ENCODE measurements around the gene KCNMA1. TPM values are rescaled to one million over a fixed set of nuclear protein-coding genes. Genes with fewer than 3 reads are reported as not detected.

The KCNMA1 gene
- total RNA-seq, 1 experiment from 2014 or later = 143 TPM

DNA sequence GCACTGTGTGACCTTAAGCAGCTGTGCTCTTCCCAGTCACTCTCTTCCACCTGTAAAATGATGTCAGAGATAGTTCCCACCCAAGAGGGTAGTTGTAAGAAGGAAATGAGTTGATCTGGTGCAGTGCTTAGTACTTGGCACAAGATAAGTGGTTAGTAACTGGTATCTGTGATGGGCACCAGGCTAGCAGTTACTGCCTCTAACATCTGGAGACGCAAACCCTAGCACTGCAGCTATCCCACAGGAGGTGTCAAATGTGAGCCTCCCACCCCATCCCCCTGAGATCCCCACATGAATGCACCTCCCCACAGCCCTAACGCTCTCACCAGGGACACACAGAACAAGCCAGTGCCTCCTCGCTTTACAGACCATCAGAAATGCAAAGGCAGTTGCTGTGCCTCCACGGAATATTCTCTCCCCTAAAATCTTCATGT is 72.0 kb downstream of the KCNMA1 start:
- no TSS peak for BruUV-seq (replicated peaks)
- CTCF ChIA-PET = no interaction called here
- ATAC-seq (no peak), DNase-seq (no peak)
- Histone ChIP-seq H3K4me1 (ENCODE audit: insufficient read depth, low read length) (peaks cover 13% of the 10 kb centered on the region; the same call in 1 of the 2 replicates), H3F3A (ENCODE audit: low read length, unreplicated experiment) (no peaks in the 10 kb centered on the region), H3K79me2 (ENCODE audit: low read length) (peaks cover 23% of the 10 kb centered on the region), H3K27ac (ENCODE audit: low read length) (no peak overlapping the region), H3K9me3 (ENCODE audit: low read length) (no peaks in the 10 kb centered on the region), H3K4me3 (ENCODE audit: low read length) (no peak overlapping the region), H3K9ac (ENCODE audit: low read length) (no peak overlapping the region), H3K36me3 (ENCODE audit: low read depth, low read length) (no peaks in the 10 kb centered on the region), H3K27me3 (ENCODE audit: low read length) (no peaks in the 10 kb centered on the region), H3K9me2 (replicated peaks; ENCODE audit: low read length) (no peaks in the 10 kb centered on the region), H3K4me2 (ENCODE audit: low read length) (no peak overlapping the region), H4K20me1 (ENCODE audit: low read length) (0 out of 2 replicates have a peak, but pooled peaks cover 4% of the 10 kb centered on the region), H2AFZ (ENCODE audit: low read length) (no peak overlapping the region)
- intact Hi-C loops (cut with micrococcal nuclease) = no loop called here
- TF ChIP-seq EZH2 (IDR thresholded peaks at IDR 0.05; ENCODE audit: low read length, unreplicated experiment) (no peak), EZH2phosphoT487 (IDR thresholded peaks at IDR 0.05; ENCODE audit: borderline replicate concordance, low read length) (no peak)
- TF ChIP-seq, protein P1, sequence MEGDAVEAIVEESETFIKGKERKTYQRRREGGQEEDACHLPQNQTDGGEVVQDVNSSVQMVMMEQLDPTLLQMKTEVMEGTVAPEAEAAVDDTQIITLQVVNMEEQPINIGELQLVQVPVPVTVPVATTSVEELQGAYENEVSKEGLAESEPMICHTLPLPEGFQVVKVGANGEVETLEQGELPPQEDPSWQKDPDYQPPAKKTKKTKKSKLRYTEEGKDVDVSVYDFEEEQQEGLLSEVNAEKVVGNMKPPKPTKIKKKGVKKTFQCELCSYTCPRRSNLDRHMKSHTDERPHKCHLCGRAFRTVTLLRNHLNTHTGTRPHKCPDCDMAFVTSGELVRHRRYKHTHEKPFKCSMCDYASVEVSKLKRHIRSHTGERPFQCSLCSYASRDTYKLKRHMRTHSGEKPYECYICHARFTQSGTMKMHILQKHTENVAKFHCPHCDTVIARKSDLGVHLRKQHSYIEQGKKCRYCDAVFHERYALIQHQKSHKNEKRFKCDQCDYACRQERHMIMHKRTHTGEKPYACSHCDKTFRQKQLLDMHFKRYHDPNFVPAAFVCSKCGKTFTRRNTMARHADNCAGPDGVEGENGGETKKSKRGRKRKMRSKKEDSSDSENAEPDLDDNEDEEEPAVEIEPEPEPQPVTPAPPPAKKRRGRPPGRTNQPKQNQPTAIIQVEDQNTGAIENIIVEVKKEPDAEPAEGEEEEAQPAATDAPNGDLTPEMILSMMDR (conservative IDR thresholded peaks at IDR 0.05; ENCODE audit: low read depth, low read length) = no peak
- POLR2A ChIA-PET (ENCODE audit: unreplicated experiment) = no interaction called here

DNA sequence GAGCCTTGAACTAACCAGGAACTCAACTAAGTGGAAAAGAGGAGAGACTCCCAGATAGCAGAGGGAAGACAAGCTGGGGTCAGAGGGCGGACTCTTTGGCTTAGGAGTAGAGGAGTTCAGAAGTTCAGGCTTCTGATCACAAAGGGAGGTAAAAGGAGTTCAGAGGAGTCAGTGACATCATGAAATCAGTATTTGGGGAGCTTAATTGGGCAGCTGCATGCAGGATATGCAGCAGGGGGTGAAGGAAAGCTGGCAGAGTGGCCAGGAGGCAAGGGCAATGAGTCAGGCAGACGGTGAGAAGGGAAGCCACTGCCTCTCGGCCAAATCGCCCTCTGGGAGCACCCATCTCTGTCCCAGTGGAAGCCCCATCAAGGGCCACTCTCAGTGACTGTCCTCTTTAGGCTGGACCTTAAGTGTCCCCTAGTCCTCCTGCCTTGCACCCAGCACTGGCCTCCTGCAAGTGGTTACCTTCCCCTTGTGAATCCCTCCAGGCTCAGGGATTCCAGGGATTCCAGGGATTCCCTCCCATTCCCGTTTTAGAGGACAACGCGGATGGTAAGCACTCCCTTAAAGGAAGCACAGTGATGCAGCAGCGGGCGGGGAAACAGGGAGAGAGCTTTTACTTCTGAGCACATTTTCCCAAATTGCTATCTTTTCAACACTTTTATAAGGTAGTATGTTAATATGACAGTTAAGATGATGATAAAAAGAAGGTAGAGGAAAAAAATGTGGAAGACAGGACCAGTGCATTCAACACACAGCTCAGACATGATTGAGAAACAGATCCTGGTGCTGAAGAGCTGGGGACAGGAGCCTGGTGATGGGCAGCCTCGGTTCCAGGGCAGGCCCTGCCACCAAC is 72.6 kb downstream of the KCNMA1 start:
- peaks cover 13% of the 10 kb centered on the region; the same call in 1 of the 2 replicates for H3K4me1 ChIP-seq (ENCODE audit: insufficient read depth, low read length)
- H4K20me1 ChIP-seq (ENCODE audit: low read length) = 0 out of 2 replicates have a peak, but pooled peaks cover 4% of the 10 kb centered on the region
- ATAC-seq (peak; percentile 39), DNase-seq (peak; percentile 41)
- intact Hi-C loops (cut with micrococcal nuclease) = no loop called here
- no peak overlapping the region for H3K27ac ChIP-seq (ENCODE audit: low read length)
- H3K79me2 ChIP-seq (ENCODE audit: low read length) = peaks cover 23% of the 10 kb centered on the region
- ChIA-PET POLR2A (ENCODE audit: unreplicated experiment) (interaction anchor here (0.6 kb wide), 1 partner anchor 10 kb away, joined by 3 read pairs; no protein-coding TSS in a partner anchor), CTCF (no interaction called here)
- no peaks in the 10 kb centered on the region for H3K9me3 ChIP-seq (ENCODE audit: low read length)
- no peaks in the 10 kb centered on the region for H3K9me2 ChIP-seq (replicated peaks; ENCODE audit: low read length)
- H3F3A ChIP-seq (ENCODE audit: low read length, unreplicated experiment) = no peaks in the 10 kb centered on the region
- no peaks in the 10 kb centered on the region for H3K27me3 ChIP-seq (ENCODE audit: low read length)
- no peaks in the 10 kb centered on the region for H3K36me3 ChIP-seq (ENCODE audit: low read depth, low read length)
- BruUV-seq (replicated peaks) = no TSS peak
- no peak overlapping the region for H3K4me2 ChIP-seq (ENCODE audit: low read length)
- no peak overlapping the region for H2AFZ ChIP-seq (ENCODE audit: low read length)
- no peak overlapping the region for H3K9ac ChIP-seq (ENCODE audit: low read length)
- no peak for TF ChIP-seq EZH2 (IDR thresholded peaks at IDR 0.05; ENCODE audit: low read length, unreplicated experiment)
- TF ChIP-seq EZH2phosphoT487 (IDR thresholded peaks at IDR 0.05; ENCODE audit: borderline replicate concordance, low read length) = no peak
- TF ChIP-seq, protein P1 (conservative IDR thresholded peaks at IDR 0.05; ENCODE audit: low read depth, low read length) = no peak
- no peak overlapping the region for H3K4me3 ChIP-seq (ENCODE audit: low read length)

Data from PC-3 (cell line).